Left lung (tissue), 10 donors: ENCODE measurements around the gene ESPNL. TPM values are rescaled to one million over a fixed set of nuclear protein-coding genes. Genes with fewer than 3 reads are reported as not detected.
A peak's percentile ranks its signal among the peaks of the same experiment; 100 is the strongest.

Source experiments
- ATAC-seq: fragments of 200-7000 bp; cut with Tn5 transposase; one replicate; pipeline ENCODE4 v1.9.1; 2020; ENCODE audit warnings: moderate library complexity
- DNase-seq, 4 donors: peaks; one replicate each; pipeline ENCODE4 v3.0.0-alpha.2; 2013 to 2020
- H3K27ac ChIP-seq, 2 donors: fragments of 200-600 bp; sonication (generic) in 1 of 2; one replicate each; pipeline versions ENCODE4 v1.5.0 to v1.8.0; 2020 to 2021
- H3K27me3 ChIP-seq, 2 donors: fragments of 200-600 bp; sonication (generic) in 1 of 2; one replicate each; pipeline versions ENCODE4 v1.5.0 to v1.8.0; 2020 to 2021
- H3K36me3 ChIP-seq, 2 donors: fragments of 200-600 bp; sonication (generic) in 1 of 2; one replicate each; pipeline versions ENCODE4 v1.5.0 to v1.8.0; 2020 to 2021
- H3K4me1 ChIP-seq, 2 donors: fragments of 200-600 bp; one replicate each; pipeline ENCODE4 v1.8.0; 2021
- H3K4me3 ChIP-seq, 2 donors: fragments of 200-600 bp; sonication (generic) in 1 of 2; one replicate each; pipeline versions ENCODE4 v1.5.0 to v1.8.0; 2020 to 2021; ENCODE audit warnings: mild to moderate bottlenecking in 1 of 2
- H3K9me3 ChIP-seq, 2 donors: fragments of 200-600 bp; sonication (generic) in 1 of 2; one replicate each; pipeline versions ENCODE4 v1.5.0 to v1.8.0; 2020 to 2021
- CTCF ChIP-seq, 2 donors: fragments of 200-600 bp; sonication (generic) in 1 of 2; IDR thresholded peaks; one replicate each; pipeline versions ENCODE4 v1.5.0 to v1.8.0; 2021; ENCODE audit warnings: antibody characterized with exemption in 2 of 2
- intact Hi-C, 2 donors: fragments of 100-400 bp; cut with DNase I; formaldehyde crosslinking; loops; one replicate each; pipeline versions ENCODE4 v1.11.2 to v1.14.2; 2022
- polyA plus RNA-seq, 6 donors: library from polyadenylated mRNA; unstranded; fragments of 120-200 nt; gene quantifications; one replicate each; pipeline ENCODE4 v1.2.1, GENCODE V29; 2013; ENCODE audit not compliant: insufficient read length in 6 of 6
- total RNA-seq, 2 donors: library from RNA; stranded (reverse); fragmentation: NEBNext Ultra II Directional; extraction: Animal tissue kit (Norgen Biotek cat#: 25700); gene quantifications; one replicate each; pipeline ENCODE4 v1.2.1, GENCODE V29; 2021
- donor health status: DM: no; HTN: yes; CAD: no.
- donor health status: DM: no; HTN: no; CAD: no.

Gene ESPNL
- total and polyA plus RNA-seq, 8 donors: 0.55 to 6.7 (median 2.0) TPM

GRCh38 chr2:238148981-238149380, 48.8 kb downstream of the ESPNL start:
- no peak overlapping the region for H3K27ac ChIP-seq
- no peak for TF ChIP-seq CTCF (IDR thresholded peaks at IDR 0.05)
- intact Hi-C loops: no loop called here
- no peaks in the 10 kb centered on the region for H3K27me3 ChIP-seq
- no peaks in the 10 kb centered on the region for H3K4me1 ChIP-seq
- H3K9me3 ChIP-seq: no peaks in the 10 kb centered on the region
- DNase-seq (no peak), ATAC-seq (no peak)
- no peaks in the 10 kb centered on the region for H3K36me3 ChIP-seq
- no peak overlapping the region for H3K4me3 ChIP-seq

GRCh38 chr2:238149841-238150572, 49.9 kb downstream of the ESPNL start:
- Histone ChIP-seq H3K27me3 (no peaks in the 10 kb centered on the region), H3K4me1 (no peaks in the 10 kb centered on the region), H3K9me3 (no peaks in the 10 kb centered on the region), H3K27ac (no peak overlapping the region), H3K4me3 (no peak overlapping the region), H3K36me3 (no peaks in the 10 kb centered on the region)
- ATAC-seq (no peak), DNase-seq (peak in 1 of 4 donors; percentile 61)
- intact Hi-C loops: no loop called here
- TF ChIP-seq CTCF (IDR thresholded peaks at IDR 0.05): no peak

- no peak for TF ChIP-seq CTCF (IDR thresholded peaks at IDR 0.05)
Measured at GRCh38 chr2:238150686-238151085, 50.5 kb downstream of the ESPNL start.

GRCh38 chr2:238151205-238151604, 51.1 kb downstream of the ESPNL start:
- Histone ChIP-seq H3K36me3 (no peaks in the 10 kb centered on the region), H3K4me1 (no peaks in the 10 kb centered on the region), H3K27ac (no peak overlapping the region), H3K27me3 (no peaks in the 10 kb centered on the region), H3K9me3 (no peaks in the 10 kb centered on the region), H3K4me3 (no peak overlapping the region)
- no peak for TF ChIP-seq CTCF (IDR thresholded peaks at IDR 0.05)
- DNase-seq (peak in 1 of 4 donors; percentile 47), ATAC-seq (no peak)
- intact Hi-C loops: no loop called here

More at GRCh38 chr2:238150686-238151085, 50.5 kb downstream of the ESPNL start:
- ATAC-seq: no peak
- H3K4me1 ChIP-seq: no peaks in the 10 kb centered on the region
- intact Hi-C loops: no loop called here
- H3K9me3 ChIP-seq: no peaks in the 10 kb centered on the region
- H3K4me3 ChIP-seq: no peak overlapping the region
- no peaks in the 10 kb centered on the region for H3K36me3 ChIP-seq
- H3K27me3 ChIP-seq: no peaks in the 10 kb centered on the region
- H3K27ac ChIP-seq: no peak overlapping the region
- peak in 1 of 4 donors; percentile 80 for DNase-seq

GRCh38 chr2:238151628-238152235, 51.6 kb downstream of the ESPNL start:
- ATAC-seq (no peak), DNase-seq (no peak)

More at GRCh38 chr2:238151628-238152235, 51.6 kb downstream of the ESPNL start:
- intact Hi-C loops: no loop called here
- H3K4me1 ChIP-seq: no peaks in the 10 kb centered on the region
- H3K27me3 ChIP-seq: no peaks in the 10 kb centered on the region
- no peak for TF ChIP-seq CTCF (IDR thresholded peaks at IDR 0.05)
- no peaks in the 10 kb centered on the region for H3K9me3 ChIP-seq
- no peak overlapping the region for H3K27ac ChIP-seq
- H3K36me3 ChIP-seq: no peaks in the 10 kb centered on the region
- H3K4me3 ChIP-seq: no peak overlapping the region
